ENCODE data around the gene ZRSR2. TPM values are rescaled to one million over a fixed set of nuclear protein-coding genes. Genes with fewer than 3 reads are reported as not detected.
"Not testable (repeated sequence)": the region's sequence is repeated elsewhere in the genome, so short reads cannot be mapped to it uniquely, and the experiment has no call there.

The ZRSR2 gene
- total RNA-seq, 1 donor from 2014 or later = 2.6 TPM

GRCh38 chrX:15790769-15791290 is 546 bp downstream of the ZRSR2 start:
- DNase-seq (ENCODE audit: low spot score) (no peak), ATAC-seq (peak; percentile 42)

GRCh38 chrX:15797707-15798106 is 7.4 kb downstream of the ZRSR2 start:
- ATAC-seq (no peak), DNase-seq (ENCODE audit: low spot score) (no peak)

GRCh38 chrX:15804563-15804962 is 14.3 kb downstream of the ZRSR2 start:
- DNase-seq (ENCODE audit: low spot score) = no peak

GRCh38 chrX:15808254-15808653 is 18.0 kb downstream of the ZRSR2 start:
- DNase-seq (ENCODE audit: low spot score) = no peak
- no peak for ATAC-seq

More at GRCh38 chrX:15804563-15804962, 14.3 kb downstream of the ZRSR2 start:
- no peak for ATAC-seq

- no peak for ATAC-seq
Observed at GRCh38 chrX:15812192-15812938, 22.1 kb downstream of the ZRSR2 start.

GRCh38 chrX:15813416-15813815 is 23.1 kb downstream of the ZRSR2 start:
- ATAC-seq (no peak), DNase-seq (ENCODE audit: low spot score) (no peak)

More at GRCh38 chrX:15812192-15812938, 22.1 kb downstream of the ZRSR2 start:
- no peak for DNase-seq (ENCODE audit: low spot score)

GRCh38 chrX:15814771-15815365 is 24.6 kb downstream of the ZRSR2 start:
- DNase-seq (ENCODE audit: low spot score) = no peak
- no peak for ATAC-seq

- ATAC-seq = peak; percentile 80
- DNase-seq (ENCODE audit: low spot score) = no peak
Observed at GRCh38 chrX:15815779-15816437, 25.6 kb downstream of the ZRSR2 start.

GRCh38 chrX:15816438-15816809 is 26.1 kb downstream of the ZRSR2 start:
- ATAC-seq (no peak), DNase-seq (ENCODE audit: low spot score) (no peak)

GRCh38 chrX:15816886-15817285 is 26.6 kb downstream of the ZRSR2 start:
- DNase-seq (ENCODE audit: low spot score) (no peak), ATAC-seq (no peak)

GRCh38 chrX:15820106-15821073 is 30.1 kb downstream of the ZRSR2 start:
- DNase-seq (ENCODE audit: low spot score) = no peak
- ATAC-seq = no peak

- no peak for DNase-seq (ENCODE audit: low spot score)
Observed at GRCh38 chrX:15822922-15823321, 32.6 kb downstream of the ZRSR2 start.

GRCh38 chrX:15825936-15826335 is 35.7 kb downstream of the ZRSR2 start:
- DNase-seq (ENCODE audit: low spot score) (no peak), ATAC-seq (no peak)

More at GRCh38 chrX:15822922-15823321, 32.6 kb downstream of the ZRSR2 start:
- ATAC-seq = no peak

GRCh38 chrX:15829217-15829616 is 38.9 kb downstream of the ZRSR2 start:
- DNase-seq (ENCODE audit: low spot score) = no peak
- ATAC-seq = no peak

- not testable (repeated sequence) for DNase-seq (ENCODE audit: low spot score); ATAC-seq
Observed at GRCh38 chrX:15831347-15831746, 41.1 kb downstream of the ZRSR2 start.

- DNase-seq (ENCODE audit: low spot score) (no peak), ATAC-seq (no peak)
Observed at GRCh38 chrX:15834053-15834452, 43.8 kb downstream of the ZRSR2 start.

GRCh38 chrX:15834827-15835595 is 44.7 kb downstream of the ZRSR2 start:
- ATAC-seq (no peak), DNase-seq (ENCODE audit: low spot score) (no peak)

- ATAC-seq = no peak
- DNase-seq (ENCODE audit: low spot score) = no peak
Observed at GRCh38 chrX:15838017-15838416, 47.7 kb downstream of the ZRSR2 start.

GRCh38 chrX:15841853-15842516 is 51.7 kb downstream of the ZRSR2 start:
- ATAC-seq (no peak), DNase-seq (ENCODE audit: low spot score) (no peak)

Measured in left lobe of liver (tissue), 2 donors.